ENCODE results near the gene ZNF229.
"Not testable (repeated sequence)": the region's sequence is repeated elsewhere in the genome, so short reads cannot be mapped to it uniquely, and the experiment has no call there.

The ZNF229 gene

GRCh38 chr19:44447916-44448674 is at the start of gene ZNF229:
Gene ZNF229, minus strand, starts transcription at chr19:44448472. Its CDS starts 5,625 bp downstream, at chr19:44442847.
- DNase-seq (ENCODE audit: low spot score) = no peak

DNA sequence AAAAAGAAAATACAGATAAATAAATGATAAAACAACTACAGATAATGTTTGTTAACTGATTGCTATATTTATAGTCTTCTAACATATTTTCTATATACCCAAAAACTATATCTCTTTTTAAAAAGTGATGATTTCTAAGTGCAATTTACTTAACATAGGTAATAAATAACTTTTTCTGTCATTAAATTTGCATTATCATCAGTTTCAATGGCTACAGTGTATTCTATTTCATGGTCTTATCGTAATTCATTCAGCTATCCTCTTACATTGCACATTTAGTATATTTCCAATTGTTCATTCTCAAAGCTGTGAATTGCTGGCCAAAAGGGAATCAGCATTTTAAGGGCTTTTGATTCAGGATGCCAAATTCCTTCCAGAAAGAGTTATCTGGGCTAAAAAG is 48.4 kb upstream of the ZNF229 start:
- DNase-seq (ENCODE audit: low spot score) = no peak

GRCh38 chr19:44476559-44477408 is 28.5 kb upstream of the ZNF229 start:
- no peak for DNase-seq (ENCODE audit: low spot score)

GRCh38 chr19:44468730-44469129 is 20.5 kb upstream of the ZNF229 start:
- DNase-seq (ENCODE audit: low spot score) = not testable (repeated sequence)

DNA sequence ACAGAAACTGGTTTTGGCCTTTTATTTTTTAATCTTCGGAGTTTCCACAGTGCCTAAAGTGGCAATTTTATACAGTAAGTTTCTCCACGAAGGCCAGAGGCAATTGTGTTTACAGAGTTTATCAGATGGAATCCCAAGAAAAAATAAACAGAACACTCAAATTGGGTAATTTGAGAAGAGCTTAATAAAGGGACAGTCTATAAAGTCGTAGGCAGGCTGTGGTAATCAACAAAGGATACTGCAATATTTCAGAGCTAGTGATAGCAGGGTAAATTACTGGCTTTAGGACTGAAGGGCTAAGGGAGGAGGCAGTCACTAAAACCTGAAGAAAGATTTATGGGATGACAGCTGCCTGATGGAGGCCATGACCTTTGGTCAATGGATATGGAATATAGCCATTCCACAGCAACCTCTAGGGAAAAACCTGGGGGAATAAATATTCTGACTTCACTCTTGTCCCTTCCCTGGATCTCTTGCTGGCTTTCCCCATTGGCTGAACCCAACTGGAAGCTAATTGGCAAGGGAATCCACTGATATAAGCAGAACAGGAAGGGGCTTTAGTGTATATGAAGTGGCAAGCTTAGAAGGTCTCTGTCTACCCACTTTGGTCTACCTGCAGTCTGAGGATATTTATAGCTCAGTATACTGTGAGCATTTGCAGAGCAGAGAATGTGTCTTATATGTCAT is 14.5 kb upstream of the ZNF229 start:
- DNase-seq (ENCODE audit: low spot score) = not testable (repeated sequence)

- not testable (repeated sequence) for DNase-seq (ENCODE audit: low spot score)
These were observed 7.7 kb upstream of the ZNF229 start for GRCh38 chr19:44456016-44456415.

DNA sequence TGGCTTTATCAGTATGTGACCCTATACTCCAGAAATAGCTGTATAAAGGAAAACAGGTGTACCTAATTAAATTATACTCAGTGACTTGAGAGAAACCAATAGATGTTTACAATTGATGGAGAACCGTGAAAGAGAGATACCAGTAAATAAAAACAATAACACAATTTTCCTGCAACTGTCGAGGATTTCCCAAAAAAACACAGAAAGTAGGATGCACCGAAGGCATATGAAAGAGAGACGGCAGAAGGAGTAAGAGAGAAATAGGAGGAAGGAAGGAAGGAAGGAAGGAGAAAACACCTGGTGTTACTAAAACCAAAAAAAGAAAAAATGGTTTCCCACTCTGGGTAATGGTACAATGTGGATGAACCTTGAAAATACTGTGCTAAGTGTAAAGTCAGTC is 6.8 kb upstream of the ZNF229 start:
- no peak for DNase-seq (ENCODE audit: low spot score)

GRCh38 chr19:44452367-44452766 is 4.1 kb upstream of the ZNF229 start:
- DNase-seq (ENCODE audit: low spot score) = no peak

DNA sequence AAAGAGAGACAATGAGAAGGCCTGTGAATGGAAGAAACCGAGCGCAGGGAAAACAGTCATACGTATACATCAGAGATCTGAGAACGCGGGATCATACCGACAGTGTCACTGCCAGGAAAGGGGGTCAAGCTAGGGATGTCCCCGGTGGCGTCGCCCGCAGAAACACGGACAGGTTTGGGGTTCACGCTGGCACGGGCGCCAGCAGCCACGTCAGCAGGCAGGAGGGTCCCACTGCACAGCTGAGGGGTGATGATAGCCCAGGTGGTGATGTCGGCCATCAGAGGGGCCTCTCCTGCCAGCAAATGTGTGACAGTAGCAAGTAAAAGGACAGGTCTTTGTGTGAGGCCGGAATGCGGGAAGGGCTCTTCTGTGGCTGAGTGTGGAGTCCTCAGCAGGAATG is 3.4 kb upstream of the ZNF229 start:
- DNase-seq (ENCODE audit: low spot score) = no peak

GRCh38 chr19:44438441-44438840 is 9.8 kb downstream of the ZNF229 start:
- no peak for DNase-seq (ENCODE audit: low spot score)

DNA sequence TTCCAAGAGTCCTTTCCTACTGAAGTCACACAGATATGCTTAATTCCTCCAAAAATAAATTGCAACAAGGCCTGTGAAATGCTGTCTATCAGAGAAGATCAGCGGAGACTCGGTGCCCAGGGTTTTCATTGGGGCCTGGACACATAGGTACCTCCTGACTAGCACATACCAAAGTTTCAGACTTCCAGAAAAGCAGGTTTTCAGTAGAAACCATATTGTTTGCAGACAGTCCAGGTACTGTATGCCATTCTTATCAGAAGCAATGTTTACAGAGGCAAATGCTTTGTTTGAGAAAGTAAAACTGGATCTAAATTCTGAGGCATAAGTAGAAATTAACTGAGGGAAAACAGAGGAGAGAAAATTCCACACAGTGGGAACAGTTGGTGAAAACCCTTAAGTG is 12.8 kb downstream of the ZNF229 start:
- no peak for DNase-seq (ENCODE audit: low spot score)

DNA sequence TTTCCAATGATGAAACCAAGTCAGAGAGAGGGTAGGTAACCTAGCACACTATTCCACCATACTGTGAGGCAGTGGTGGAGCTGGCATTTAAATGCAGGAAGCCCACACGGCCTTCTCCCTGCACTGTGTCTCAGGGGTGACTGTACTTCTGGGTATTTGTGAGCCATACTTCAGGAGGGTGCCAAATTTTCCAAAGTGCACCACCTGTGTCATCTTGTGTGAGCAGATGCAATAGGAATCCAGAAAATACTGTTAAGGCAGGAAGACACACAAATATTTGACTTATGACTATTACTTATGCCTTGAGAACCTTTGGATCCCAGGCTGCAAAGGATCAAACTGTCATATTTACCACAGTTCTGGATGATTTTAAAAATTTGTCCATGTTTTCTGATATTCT is 17.3 kb downstream of the ZNF229 start:
- no peak for DNase-seq (ENCODE audit: low spot score)

- DNase-seq (ENCODE audit: low spot score) = not testable (repeated sequence)
These were observed 32.7 kb downstream of the ZNF229 start for GRCh38 chr19:44415553-44415952.

DNA sequence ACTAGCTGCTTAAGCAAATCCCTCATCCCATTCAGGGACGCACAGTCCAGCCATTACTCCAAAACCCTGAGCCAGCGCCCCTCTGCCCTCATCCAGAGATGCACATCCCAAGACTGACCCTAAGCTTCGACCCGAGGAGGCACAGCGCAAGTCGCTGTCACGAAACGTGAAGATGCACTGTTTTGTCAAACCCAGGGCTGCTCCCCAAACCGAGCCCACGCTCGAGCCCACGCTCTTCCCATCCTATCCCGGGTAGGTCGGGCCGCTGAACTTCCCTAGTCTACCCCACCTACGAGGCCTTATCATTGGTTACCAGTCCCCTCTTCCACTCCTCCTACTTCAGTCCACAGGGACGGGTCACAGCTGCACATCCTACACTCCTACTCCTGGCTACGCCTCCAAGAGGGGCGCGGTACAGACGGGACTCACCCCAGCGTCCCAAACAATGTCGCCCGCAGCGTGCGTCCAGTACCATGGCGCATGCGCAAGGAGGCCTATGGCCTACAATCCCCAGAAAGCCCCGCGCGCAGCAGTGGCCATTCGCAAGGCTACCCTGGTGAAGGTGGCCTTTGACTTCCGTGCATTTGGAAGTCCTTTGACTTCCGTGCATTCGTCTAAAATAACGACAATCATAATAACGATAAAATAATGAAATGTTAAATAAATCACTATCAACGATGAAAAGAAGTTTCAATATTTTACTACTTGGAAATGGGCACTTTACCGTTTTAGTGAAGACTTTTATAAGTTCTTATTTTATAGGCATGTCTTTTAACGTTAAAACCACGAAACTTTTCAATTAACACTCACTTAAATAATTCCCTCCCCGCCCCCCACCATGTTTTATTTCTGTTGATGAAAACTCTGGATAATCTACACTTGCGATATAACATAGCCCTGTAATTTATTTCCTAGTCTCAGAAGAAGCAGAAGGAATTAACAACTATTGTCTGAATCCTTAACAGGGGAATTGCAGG is 46.8 kb downstream of the ZNF229 start, which contains the start of gene ZNF285:
ZNF285 (minus strand) TSS at position 470 of the 977 bp plus-strand sequence. CDS start 4,395 bp downstream, outside the sequence.
- DNase-seq (ENCODE audit: low spot score) = no peak

DNA sequence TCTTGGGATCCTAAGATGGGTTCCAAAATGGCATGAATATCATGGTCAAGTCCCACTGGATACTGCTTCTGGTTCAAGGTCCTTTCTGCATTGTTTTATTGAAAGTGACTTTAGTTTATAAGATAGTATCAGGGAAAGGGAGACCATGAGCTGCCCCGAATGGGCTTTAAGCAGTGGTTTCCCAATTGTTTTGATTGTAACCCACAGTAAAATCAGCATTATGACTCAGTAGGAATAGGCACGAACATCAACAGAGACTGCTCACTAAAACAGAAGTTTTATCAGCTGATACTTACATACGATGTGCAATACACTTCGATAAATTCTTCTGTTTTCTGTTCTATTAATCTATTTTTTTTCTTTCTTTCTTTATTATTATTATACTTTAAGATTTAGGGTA is 59.0 kb downstream of the ZNF229 start:
- not testable (repeated sequence) for DNase-seq (ENCODE audit: low spot score)

Measured in LoVo (cell line).